Thyroid gland (tissue), 4 donors: ENCODE results near the gene CNTN5. TPM values are rescaled to one million over a fixed set of nuclear protein-coding genes. Genes with fewer than 3 reads are reported as not detected.
"Not testable (repeated sequence)": the region's sequence is repeated elsewhere in the genome, so short reads cannot be mapped to it uniquely, and the experiment has no call there.

Source experiments
- DNase-seq, 2 donors: peaks; one replicate each; pipeline ENCODE4 v3.0.0-alpha.2; 2019
- H3K27ac ChIP-seq, 3 donors: fragments of 200-600 bp; sonication (generic); 1 replicate in 2 of 3; 2 replicates in 1 of 3; pipeline ENCODE4 v1.5.1; 2016 to 2019; ENCODE audit warnings: mild to moderate bottlenecking in 1 of 3, moderate library complexity in 1 of 3
- H3K27me3 ChIP-seq: fragments of 200-600 bp; sonication (generic); one replicate; pipeline ENCODE4 v1.5.1; 2019
- H3K36me3 ChIP-seq, 2 donors: fragments of 200-600 bp; sonication (generic); one replicate each; pipeline ENCODE4 v1.5.1; 2016 to 2019
- H3K4me1 ChIP-seq, 2 donors: fragments of 200-600 bp; sonication (generic); one replicate each; pipeline ENCODE4 v1.5.1; 2017 to 2019
- H3K4me3 ChIP-seq, 3 donors: fragments of 200-600 bp; sonication (generic); replicated peaks in 1 of 3; 1 replicate in 2 of 3; 2 replicates in 1 of 3; pipeline ENCODE4 v1.5.1; 2016; ENCODE audit warnings: mild to moderate bottlenecking in 1 of 3
- H3K9me3 ChIP-seq: fragments of 200-600 bp; sonication (generic); one replicate; pipeline ENCODE4 v1.5.1; 2017
- POLR2A ChIP-seq, 2 donors: fragments of 450-650 bp; IDR thresholded peaks; one replicate each; pipeline ENCODE4 v1.6.1; 2017; ENCODE audit warnings: antibody characterized with exemption in 2 of 2, mild to moderate bottlenecking in 2 of 2, moderate library complexity in 1 of 2
- WGBS, 2 donors: methylation state at CpG; one replicate each; pipeline ENCODE4 v1.1.5; 2017; 5-methylcytosine and 5-hydroxymethylcytosine counted together
- intact Hi-C: fragments of 100-400 bp; cut with DNase I; formaldehyde crosslinking; loops from one replicate; pipeline ENCODE4 v1.15.1; 2023
- total RNA-seq, 4 donors: library from RNA; depleted of rRNA; stranded (reverse); fragments of >200 nt; gene quantifications; one replicate each; pipeline ENCODE4 v1.2.3, GENCODE V29; 2016
- TF ChIP-seq, protein P1 (sequence below), 6 experiments: fragments of 200-600 bp in 3 of 6; fragments of 450-650 bp in 3 of 6; sonication (generic) in 3 of 6; IDR thresholded peaks; one replicate each; pipeline ENCODE4 v1.5.1; 2016 to 2019; ENCODE audit warnings: antibody characterized with exemption in 6 of 6, mild to moderate bottlenecking in 2 of 6, inconsistent platforms in 1 of 6, moderate library complexity in 1 of 6

The CNTN5 gene
- total RNA-seq, 4 donors from 2014 or later, result 1.9 to 14.3 (median 12.0) TPM

DNA sequence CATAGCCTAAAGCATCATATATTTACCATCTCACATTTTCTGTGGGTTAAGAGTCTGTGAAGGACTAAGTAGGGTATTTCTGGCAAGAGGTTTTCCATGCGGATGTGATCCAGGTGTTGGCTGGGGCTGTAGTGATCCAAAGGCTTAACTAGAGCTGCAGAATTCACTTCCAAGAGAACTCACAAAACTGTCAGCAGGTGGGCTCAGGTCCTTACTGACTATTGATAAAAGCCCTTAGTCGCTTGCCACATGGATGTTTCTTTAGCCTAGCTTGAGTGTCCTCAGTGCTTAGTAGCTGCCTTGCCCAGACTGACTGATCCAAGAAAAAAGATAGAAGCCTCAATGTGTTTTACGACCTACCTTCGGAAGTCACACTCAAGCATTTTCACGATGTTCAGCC lies 250.8 kb downstream of the CNTN5 start:
- 75 to 80% methylated on average over 5 of the region's 5 CpGs for WGBS, 2 donors
- Histone ChIP-seq H3K27ac (no peak overlapping the region), H3K9me3 (no peaks in the 10 kb centered on the region), H3K4me3 (no peak overlapping the region), H3K36me3 (no peaks in the 10 kb centered on the region), H3K27me3 (no peaks in the 10 kb centered on the region), H3K4me1 (no peaks in the 10 kb centered on the region)
- DNase-seq, result no peak
- intact Hi-C loops, result no loop called here
- TF ChIP-seq, protein P1, sequence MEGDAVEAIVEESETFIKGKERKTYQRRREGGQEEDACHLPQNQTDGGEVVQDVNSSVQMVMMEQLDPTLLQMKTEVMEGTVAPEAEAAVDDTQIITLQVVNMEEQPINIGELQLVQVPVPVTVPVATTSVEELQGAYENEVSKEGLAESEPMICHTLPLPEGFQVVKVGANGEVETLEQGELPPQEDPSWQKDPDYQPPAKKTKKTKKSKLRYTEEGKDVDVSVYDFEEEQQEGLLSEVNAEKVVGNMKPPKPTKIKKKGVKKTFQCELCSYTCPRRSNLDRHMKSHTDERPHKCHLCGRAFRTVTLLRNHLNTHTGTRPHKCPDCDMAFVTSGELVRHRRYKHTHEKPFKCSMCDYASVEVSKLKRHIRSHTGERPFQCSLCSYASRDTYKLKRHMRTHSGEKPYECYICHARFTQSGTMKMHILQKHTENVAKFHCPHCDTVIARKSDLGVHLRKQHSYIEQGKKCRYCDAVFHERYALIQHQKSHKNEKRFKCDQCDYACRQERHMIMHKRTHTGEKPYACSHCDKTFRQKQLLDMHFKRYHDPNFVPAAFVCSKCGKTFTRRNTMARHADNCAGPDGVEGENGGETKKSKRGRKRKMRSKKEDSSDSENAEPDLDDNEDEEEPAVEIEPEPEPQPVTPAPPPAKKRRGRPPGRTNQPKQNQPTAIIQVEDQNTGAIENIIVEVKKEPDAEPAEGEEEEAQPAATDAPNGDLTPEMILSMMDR (IDR thresholded peaks at IDR 0.05), result no peak
- TF ChIP-seq POLR2A (IDR thresholded peaks at IDR 0.05), result no peak

GRCh38 chr11:99275521-99275920 lies 254.8 kb downstream of the CNTN5 start:
- no peaks in the 10 kb centered on the region for H3K4me1 ChIP-seq
- H3K9me3 ChIP-seq, result no peaks in the 10 kb centered on the region
- no peak overlapping the region for H3K27ac ChIP-seq
- H3K36me3 ChIP-seq, result no peaks in the 10 kb centered on the region
- no peaks in the 10 kb centered on the region for H3K27me3 ChIP-seq
- intact Hi-C loops, result no loop called here
- no peak overlapping the region for H3K4me3 ChIP-seq
- TF ChIP-seq, protein P1 (IDR thresholded peaks at IDR 0.05), result no peak
- DNase-seq, result no peak
- WGBS, 2 donors, result 63 to 64% methylated on average over 2 of the region's 2 CpGs

DNA sequence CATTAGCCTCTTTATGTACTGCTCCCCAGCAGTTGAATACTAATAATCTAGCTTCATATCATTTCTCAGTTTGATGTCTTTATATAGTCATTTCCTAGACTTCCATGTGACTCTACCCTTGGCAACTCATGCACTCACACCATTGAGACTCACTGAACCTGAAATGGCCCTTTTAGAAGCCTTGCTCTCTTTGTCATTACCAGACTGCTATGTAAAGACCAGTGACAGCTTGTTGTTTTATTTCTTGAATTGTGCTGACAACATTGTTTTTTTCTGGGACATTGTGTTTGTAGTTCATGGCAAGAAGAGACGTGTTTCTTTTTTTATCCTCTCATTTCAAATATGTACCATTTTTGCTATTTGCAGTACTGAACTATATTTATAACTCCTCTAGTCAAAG lies 256.5 kb downstream of the CNTN5 start:
- intact Hi-C loops, result no loop called here
- TF ChIP-seq, protein P1 (IDR thresholded peaks at IDR 0.05), result no peak
- TF ChIP-seq POLR2A (IDR thresholded peaks at IDR 0.05), result no peak
- WGBS, 2 donors, result 16 to 29% methylated on average over 1 of the region's 1 CpG
- no peak overlapping the region for H3K27ac ChIP-seq
- H3K27me3 ChIP-seq, result no peaks in the 10 kb centered on the region
- no peaks in the 10 kb centered on the region for H3K36me3 ChIP-seq
- DNase-seq, result peak; percentile 6 to 15
- H3K9me3 ChIP-seq, result no peaks in the 10 kb centered on the region
- no peak overlapping the region for H3K4me3 ChIP-seq
- no peaks in the 10 kb centered on the region for H3K4me1 ChIP-seq

GRCh38 chr11:99279266-99279665 lies 258.5 kb downstream of the CNTN5 start:
- intact Hi-C loops, result no loop called here
- DNase-seq, result no peak
- no peaks in the 10 kb centered on the region for H3K9me3 ChIP-seq

DNA sequence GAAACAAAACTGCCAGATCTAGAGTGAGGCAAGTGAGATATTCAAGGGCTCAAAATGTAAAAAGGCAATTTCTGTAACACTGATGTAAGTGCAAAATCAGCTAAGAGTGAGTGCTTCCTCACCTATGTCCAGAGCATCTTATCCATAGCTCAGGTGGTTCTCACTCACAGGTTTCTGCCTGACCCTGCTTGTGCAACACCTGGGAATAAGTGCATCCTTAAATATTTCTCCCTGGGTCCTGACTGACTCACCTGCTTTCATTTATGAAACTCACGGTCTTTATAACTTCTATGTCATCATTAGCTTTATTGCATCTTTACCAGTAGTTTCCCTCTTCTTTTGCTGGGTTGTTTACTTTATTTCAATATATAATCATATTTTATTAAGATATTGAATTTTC lies 260.6 kb downstream of the CNTN5 start:
- intact Hi-C loops, result no loop called here
- no peaks in the 10 kb centered on the region for H3K27me3 ChIP-seq
- no peaks in the 10 kb centered on the region for H3K9me3 ChIP-seq
- DNase-seq, result no peak
- WGBS, 2 donors, result 83 to 95% methylated on average over 1 of the region's 1 CpG
- no peaks in the 10 kb centered on the region for H3K36me3 ChIP-seq
- no peak for TF ChIP-seq POLR2A (IDR thresholded peaks at IDR 0.05)
- TF ChIP-seq, protein P1 (IDR thresholded peaks at IDR 0.05), result no peak
- H3K4me3 ChIP-seq, result no peak overlapping the region
- H3K4me1 ChIP-seq, result no peaks in the 10 kb centered on the region
- no peak overlapping the region for H3K27ac ChIP-seq

More at GRCh38 chr11:99279266-99279665, 258.5 kb downstream of the CNTN5 start:
- Histone ChIP-seq H3K27me3 (no peaks in the 10 kb centered on the region), H3K4me1 (no peaks in the 10 kb centered on the region), H3K36me3 (no peaks in the 10 kb centered on the region), H3K27ac (no peak overlapping the region), H3K4me3 (no peak overlapping the region)
- no peak for TF ChIP-seq POLR2A (IDR thresholded peaks at IDR 0.05)
- TF ChIP-seq, protein P1 (IDR thresholded peaks at IDR 0.05), result no peak

- H3K9me3 ChIP-seq, H3K27ac ChIP-seq, H3K36me3 ChIP-seq, H3K4me1 ChIP-seq, H3K27me3 ChIP-seq, intact Hi-C loops, H3K4me3 ChIP-seq, DNase-seq: not testable (repeated sequence)
- 72 to 76% methylated on average over 8 of the region's 8 CpGs for WGBS, 2 donors
Observed at GRCh38 chr11:99297925-99298324, 277.2 kb downstream of the CNTN5 start.
